Neural progenitor cell (in vitro differentiated cells): Measurements from ENCODE around the gene NAALAD2.
"Not testable (repeated sequence)": the region's sequence is repeated elsewhere in the genome, so short reads cannot be mapped to it uniquely, and the experiment has no call there.

Experiments
- CTCF ChIP-seq: fragments of 200-600 bp; sonication (generic); IDR thresholded peaks from 2 replicates; pipeline ENCODE4 v1.5.1; 2017; ENCODE audit warnings: antibody characterized with exemption, mild to moderate bottlenecking
- EZH2 ChIP-seq: fragments of 200-600 bp; sonication (generic); IDR thresholded peaks from 2 replicates; pipeline ENCODE4 v1.6.1; 2017; ENCODE audit warnings: antibody characterized with exemption, mild to moderate bottlenecking, moderate library complexity

DNA sequence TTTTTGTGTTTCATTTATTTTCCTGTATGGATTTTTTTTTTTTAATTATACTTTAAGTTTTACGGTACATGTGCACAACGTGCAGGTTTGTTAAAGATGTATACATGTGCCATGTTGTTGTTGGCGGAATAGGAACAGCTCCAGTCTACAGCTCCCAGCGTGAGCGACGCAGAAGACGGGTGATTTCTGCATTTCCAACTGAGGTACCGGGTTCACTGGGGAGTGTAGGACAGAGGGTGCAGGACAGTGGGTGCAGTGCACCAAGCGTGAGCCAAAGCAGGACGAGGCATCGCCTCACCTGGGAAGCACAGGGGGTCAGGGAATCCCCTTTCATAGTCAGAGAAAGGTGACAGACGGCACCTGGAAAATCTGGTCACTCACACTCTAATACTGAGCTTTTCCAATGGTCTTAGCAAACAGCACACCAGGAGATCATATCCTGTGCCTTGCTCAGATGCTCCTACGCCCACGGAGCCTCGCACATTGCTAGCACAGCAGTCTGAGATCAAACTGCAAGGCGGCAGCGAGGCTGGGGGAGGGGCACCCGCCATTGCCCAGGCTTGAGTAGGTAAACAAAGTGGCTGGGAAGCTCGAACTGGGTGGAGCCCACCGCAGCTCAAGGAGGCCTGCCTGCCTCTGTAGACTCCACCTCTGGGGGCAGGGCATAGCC, 105.6 kb downstream of the NAALAD2 start:
- TF ChIP-seq EZH2, CTCF: not testable (repeated sequence)
